ENCODE data around the gene SLIT2.

SLIT2 gene

GRCh38 chr4:20298455-20298854, 46.8 kb downstream of the SLIT2 start:
- Histone ChIP-seq H4K20me1 (ENCODE audit: insufficient read depth) (no peaks in the 10 kb centered on the region), H3K4me1 (ENCODE audit: low read depth, poor library complexity, severe bottlenecking) (no peaks in the 10 kb centered on the region), H3K79me2 (ENCODE audit: insufficient read depth, low read depth) (no peaks in the 10 kb centered on the region), H3K27ac (no peak overlapping the region), H3K4me2 (no peak overlapping the region), H3K4me3 (IDR thresholded peaks at IDR 0.05; ENCODE audit: insufficient read depth, low read depth, low read length) (no peak overlapping the region), H3K9ac (no peak overlapping the region), H3K36me3 (ENCODE audit: insufficient read depth) (no peaks in the 10 kb centered on the region), H3K27me3 (ENCODE audit: insufficient read depth, low read depth) (no peaks in the 10 kb centered on the region), H2AFZ (ENCODE audit: low read depth) (no peak overlapping the region)
- no peak for TF ChIP-seq CTCF (conservative IDR thresholded peaks at IDR 0.05; ENCODE audit: low read depth, low read length)

- H3K9ac ChIP-seq: no peak overlapping the region
- H3K4me1 ChIP-seq (ENCODE audit: low read depth, poor library complexity, severe bottlenecking): no peaks in the 10 kb centered on the region
- no peak overlapping the region for H3K27ac ChIP-seq
- no peaks in the 10 kb centered on the region for H3K79me2 ChIP-seq (ENCODE audit: insufficient read depth, low read depth)
- no peaks in the 10 kb centered on the region for H3K36me3 ChIP-seq (ENCODE audit: insufficient read depth)
- H3K4me3 ChIP-seq (IDR thresholded peaks at IDR 0.05; ENCODE audit: insufficient read depth, low read depth, low read length): no peak overlapping the region
- no peaks in the 10 kb centered on the region for H4K20me1 ChIP-seq (ENCODE audit: insufficient read depth)
- no peak for TF ChIP-seq CTCF (conservative IDR thresholded peaks at IDR 0.05; ENCODE audit: low read depth, low read length)
- no peak overlapping the region for H2AFZ ChIP-seq (ENCODE audit: low read depth)
- no peak overlapping the region for H3K4me2 ChIP-seq
- no peaks in the 10 kb centered on the region for H3K27me3 ChIP-seq (ENCODE audit: insufficient read depth, low read depth)
Observed at GRCh38 chr4:20298986-20299385, 47.3 kb downstream of the SLIT2 start.

GRCh38 chr4:20299515-20299914, 47.8 kb downstream of the SLIT2 start:
- Histone ChIP-seq H4K20me1 (ENCODE audit: insufficient read depth) (no peaks in the 10 kb centered on the region), H2AFZ (ENCODE audit: low read depth) (no peak overlapping the region), H3K27me3 (ENCODE audit: insufficient read depth, low read depth) (no peaks in the 10 kb centered on the region), H3K4me1 (ENCODE audit: low read depth, poor library complexity, severe bottlenecking) (no peaks in the 10 kb centered on the region), H3K4me2 (no peak overlapping the region), H3K9ac (no peak overlapping the region), H3K79me2 (ENCODE audit: insufficient read depth, low read depth) (no peaks in the 10 kb centered on the region), H3K4me3 (IDR thresholded peaks at IDR 0.05; ENCODE audit: insufficient read depth, low read depth, low read length) (no peak overlapping the region), H3K27ac (no peak overlapping the region), H3K36me3 (ENCODE audit: insufficient read depth) (no peaks in the 10 kb centered on the region)
- TF ChIP-seq CTCF (conservative IDR thresholded peaks at IDR 0.05; ENCODE audit: low read depth, low read length): peak; percentile 62

GRCh38 chr4:20301161-20301560, 49.5 kb downstream of the SLIT2 start:
- Histone ChIP-seq H3K4me1 (ENCODE audit: low read depth, poor library complexity, severe bottlenecking) (peaks cover 3% of the 10 kb centered on the region), H4K20me1 (ENCODE audit: insufficient read depth) (no peaks in the 10 kb centered on the region), H3K27me3 (ENCODE audit: insufficient read depth, low read depth) (no peaks in the 10 kb centered on the region), H3K4me3 (IDR thresholded peaks at IDR 0.05; ENCODE audit: insufficient read depth, low read depth, low read length) (no peak overlapping the region), H2AFZ (ENCODE audit: low read depth) (no peak overlapping the region), H3K4me2 (no peak overlapping the region), H3K27ac (no peak overlapping the region), H3K36me3 (ENCODE audit: insufficient read depth) (no peaks in the 10 kb centered on the region), H3K9ac (no peak overlapping the region), H3K79me2 (ENCODE audit: insufficient read depth, low read depth) (no peaks in the 10 kb centered on the region)
- TF ChIP-seq CTCF (conservative IDR thresholded peaks at IDR 0.05; ENCODE audit: low read depth, low read length): no peak

All from KMS-11 (cell line).